ENCODE measurements around the gene S100PBP.

GRCh38 chr1:32859915-32860314, 42.5 kb downstream of the S100PBP start:
- TF ChIP-seq, protein P1, sequence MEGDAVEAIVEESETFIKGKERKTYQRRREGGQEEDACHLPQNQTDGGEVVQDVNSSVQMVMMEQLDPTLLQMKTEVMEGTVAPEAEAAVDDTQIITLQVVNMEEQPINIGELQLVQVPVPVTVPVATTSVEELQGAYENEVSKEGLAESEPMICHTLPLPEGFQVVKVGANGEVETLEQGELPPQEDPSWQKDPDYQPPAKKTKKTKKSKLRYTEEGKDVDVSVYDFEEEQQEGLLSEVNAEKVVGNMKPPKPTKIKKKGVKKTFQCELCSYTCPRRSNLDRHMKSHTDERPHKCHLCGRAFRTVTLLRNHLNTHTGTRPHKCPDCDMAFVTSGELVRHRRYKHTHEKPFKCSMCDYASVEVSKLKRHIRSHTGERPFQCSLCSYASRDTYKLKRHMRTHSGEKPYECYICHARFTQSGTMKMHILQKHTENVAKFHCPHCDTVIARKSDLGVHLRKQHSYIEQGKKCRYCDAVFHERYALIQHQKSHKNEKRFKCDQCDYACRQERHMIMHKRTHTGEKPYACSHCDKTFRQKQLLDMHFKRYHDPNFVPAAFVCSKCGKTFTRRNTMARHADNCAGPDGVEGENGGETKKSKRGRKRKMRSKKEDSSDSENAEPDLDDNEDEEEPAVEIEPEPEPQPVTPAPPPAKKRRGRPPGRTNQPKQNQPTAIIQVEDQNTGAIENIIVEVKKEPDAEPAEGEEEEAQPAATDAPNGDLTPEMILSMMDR (conservative IDR thresholded peaks at IDR 0.05; ENCODE audit: low read depth, low read length): no peak
- no peak for TF ChIP-seq EZH2 (IDR thresholded peaks at IDR 0.05; ENCODE audit: borderline replicate concordance, low read depth, low read length, poor library complexity, severe bottlenecking)
